Aorta (tissue), 5 donors: ENCODE data around the gene ATXN7. TPM values are rescaled to one million over a fixed set of nuclear protein-coding genes. Genes with fewer than 3 reads are reported as not detected.
A peak's percentile ranks its signal among the peaks of the same experiment; 100 is the strongest.

ENCODE experiments used
- ATAC-seq: fragments of 200-7000 bp; cut with Tn5 transposase; one replicate; pipeline ENCODE4 v1.9.1; 2022; ENCODE audit warnings: moderate library complexity; ENCODE audit not compliant: low FRiP score
- DNase-seq, 2 donors: peaks; one replicate each; pipeline ENCODE4 v3.0.0-alpha.2; 2020
- H3K27ac ChIP-seq, 2 donors: one replicate each; pipeline ENCODE4 v1.5.1; 2013; ENCODE audit warnings: low read length in 2 of 2, mild to moderate bottlenecking in 2 of 2, moderate library complexity in 2 of 2, control low read depth in 1 of 2, inconsistent platforms in 1 of 2, low read depth in 1 of 2
- H3K27me3 ChIP-seq, 2 donors: one replicate each; pipeline ENCODE4 v1.6.1; 2013; ENCODE audit warnings: control low read depth in 1 of 2, low read length in 1 of 2, mild to moderate bottlenecking in 1 of 2, moderate library complexity in 1 of 2; ENCODE audit not compliant: insufficient read depth in 2 of 2, control insufficient read depth in 1 of 2
- H3K36me3 ChIP-seq, 2 donors: one replicate each; pipeline ENCODE4 v1.6.1; 2013; ENCODE audit warnings: control low read depth in 1 of 2, low read length in 1 of 2, mild to moderate bottlenecking in 1 of 2; ENCODE audit not compliant: insufficient read depth in 2 of 2, control insufficient read depth in 1 of 2
- H3K4me1 ChIP-seq, 2 donors: one replicate each; pipeline ENCODE4 v1.6.1; 2013; ENCODE audit warnings: low read length in 2 of 2, control low read depth in 1 of 2, mild to moderate bottlenecking in 1 of 2, moderate library complexity in 1 of 2; ENCODE audit not compliant: insufficient read depth in 2 of 2, control insufficient read depth in 1 of 2
- H3K4me3 ChIP-seq, 2 donors: one replicate each; pipeline ENCODE4 v1.5.1; 2013; ENCODE audit warnings: low read length in 2 of 2, control low read depth in 1 of 2, mild to moderate bottlenecking in 1 of 2
- H3K9me3 ChIP-seq: one replicate; pipeline ENCODE4 v1.6.1; 2013; ENCODE audit warnings: mild to moderate bottlenecking, low read length; ENCODE audit not compliant: control insufficient read depth
- WGBS, 2 donors: extraction: QIAGEN DNeasy Blood & Tissue Kit; methylation state at CpG; one replicate each; pipeline ENCODE4 v1.1.7; 2013; 5-methylcytosine and 5-hydroxymethylcytosine counted together
- intact Hi-C, 2 donors: fragments of 100-400 bp; cut with DNase I; formaldehyde crosslinking; loops; one replicate each; pipeline versions ENCODE4 v1.14.2 to v1.15.0; 2022
- polyA plus RNA-seq, 2 donors: library from polyadenylated mRNA; stranded (reverse); fragments of 200-250 nt; gene quantifications; one replicate each; pipeline ENCODE4 v1.2.3, GENCODE V29; 2013
- total RNA-seq, 2 donors: library from RNA; stranded (reverse); fragmentation: NEBNext Ultra II Directional; extraction: Animal tissue kit (Norgen Biotek cat#: 25700); gene quantifications; one replicate each; pipeline ENCODE4 v1.2.1, GENCODE V29; 2021
- donor health status: healthy with polysubstance abuse.
- donor health status: Bipolar disorder and iron deficiency.
- donor health status: DM: no; HTN: no; CAD: no.
- donor health status: DM: no; HTN: no; CAD: no.
- donor health status: DM: yes; HTN: yes; CAD: no.

The ATXN7 gene
- total and polyA plus RNA-seq, 4 donors, result 4.1 to 52.5 (median 29.2) TPM

DNA sequence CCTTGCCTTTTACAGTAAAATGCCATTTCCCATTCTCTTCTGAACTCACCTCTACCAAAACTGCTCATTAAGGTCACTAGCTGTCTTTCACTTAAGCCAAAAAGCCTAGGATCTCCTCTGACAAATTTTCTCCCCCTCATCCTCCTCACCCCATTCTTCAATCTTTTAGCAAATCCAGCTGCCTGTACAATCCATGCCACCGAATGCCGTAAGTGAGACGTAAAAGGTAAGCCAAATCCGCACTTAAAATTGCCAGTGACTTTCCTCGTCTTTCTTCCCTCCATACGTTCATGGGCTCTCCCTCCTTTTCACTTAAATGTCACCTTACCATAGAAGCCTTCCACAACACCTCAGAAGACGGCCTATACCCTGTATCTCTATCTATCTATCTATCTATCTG lies 145.9 kb downstream of the ATXN7 start:
- Histone ChIP-seq H3K27me3 (no peaks in the 10 kb centered on the region), H3K9me3 (no peaks in the 10 kb centered on the region), H3K36me3 (peaks cover 1 to 15% of the 10 kb centered on the region in 2 donors), H3K4me3 (no peak overlapping the region), H3K27ac (no peak overlapping the region), H3K4me1 (peaks cover 0 to 3% of the 10 kb centered on the region in 2 donors)
- DNase-seq, result no peak
- intact Hi-C loops, result no loop called here
- WGBS, 2 donors, result 61 to 83% methylated on average over 7 of the region's 7 CpGs
- no peak for ATAC-seq

DNA sequence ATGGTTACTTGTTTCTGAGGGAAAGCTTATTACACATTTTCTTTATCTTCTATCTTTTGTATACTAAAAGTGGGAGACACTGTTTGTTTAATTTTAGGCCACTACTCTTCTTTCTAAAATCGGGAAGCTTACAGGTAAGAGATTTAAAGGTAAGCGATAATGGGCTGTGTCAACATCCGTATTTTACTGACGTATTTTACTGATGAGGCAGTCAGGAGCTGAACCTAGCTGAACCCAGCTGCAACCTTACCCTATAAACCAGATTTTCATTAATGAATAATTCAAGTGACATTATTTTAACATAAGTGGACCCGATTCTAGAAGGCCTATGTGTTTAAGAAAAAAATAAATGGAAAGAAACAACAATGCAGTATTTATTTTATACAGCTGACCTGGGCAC lies 146.5 kb downstream of the ATXN7 start:
- Histone ChIP-seq H3K4me1 (peaks cover 0 to 3% of the 10 kb centered on the region in 2 donors), H3K4me3 (no peak overlapping the region), H3K27me3 (no peaks in the 10 kb centered on the region), H3K36me3 (peaks cover 0 to 19% of the 10 kb centered on the region in 2 donors), H3K9me3 (no peaks in the 10 kb centered on the region), H3K27ac (no peak overlapping the region)
- ATAC-seq (no peak), DNase-seq (no peak)
- intact Hi-C loops, result no loop called here
- WGBS, 2 donors, result 76 to 80% methylated on average over 5 of the region's 5 CpGs

DNA sequence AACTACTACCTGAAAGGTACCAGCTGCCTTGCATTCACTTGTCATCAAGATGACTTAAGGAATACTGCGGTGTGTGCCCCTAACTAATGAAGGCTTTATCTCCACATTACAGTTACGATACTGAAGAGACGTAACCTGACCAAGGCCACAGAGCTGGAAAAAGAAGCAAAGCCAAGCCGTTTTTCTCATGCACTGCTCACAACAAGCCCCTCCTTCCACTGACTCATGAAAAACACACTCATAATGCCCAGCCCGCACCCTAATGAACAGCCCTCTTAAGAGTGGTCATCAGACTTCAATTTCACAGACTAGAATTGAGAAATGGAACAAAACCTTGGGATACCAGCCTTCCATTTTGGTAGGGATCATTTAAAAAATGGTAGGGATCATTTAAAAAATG lies 148.0 kb downstream of the ATXN7 start:
- ATAC-seq (peak; percentile 49), DNase-seq (no peak)
- intact Hi-C loops, result no loop called here
- no peaks in the 10 kb centered on the region for H3K9me3 ChIP-seq
- peak overlapping the region in 1 of 2 donors; percentile 63 for H3K27ac ChIP-seq
- no peaks in the 10 kb centered on the region for H3K27me3 ChIP-seq
- peaks cover 0 to 3% of the 10 kb centered on the region in 2 donors for H3K4me1 ChIP-seq
- 43 to 45% methylated on average over 5 of the region's 5 CpGs for WGBS, 2 donors
- peaks cover 0 to 19% of the 10 kb centered on the region in 2 donors for H3K36me3 ChIP-seq
- H3K4me3 ChIP-seq, result no peak overlapping the region

DNA sequence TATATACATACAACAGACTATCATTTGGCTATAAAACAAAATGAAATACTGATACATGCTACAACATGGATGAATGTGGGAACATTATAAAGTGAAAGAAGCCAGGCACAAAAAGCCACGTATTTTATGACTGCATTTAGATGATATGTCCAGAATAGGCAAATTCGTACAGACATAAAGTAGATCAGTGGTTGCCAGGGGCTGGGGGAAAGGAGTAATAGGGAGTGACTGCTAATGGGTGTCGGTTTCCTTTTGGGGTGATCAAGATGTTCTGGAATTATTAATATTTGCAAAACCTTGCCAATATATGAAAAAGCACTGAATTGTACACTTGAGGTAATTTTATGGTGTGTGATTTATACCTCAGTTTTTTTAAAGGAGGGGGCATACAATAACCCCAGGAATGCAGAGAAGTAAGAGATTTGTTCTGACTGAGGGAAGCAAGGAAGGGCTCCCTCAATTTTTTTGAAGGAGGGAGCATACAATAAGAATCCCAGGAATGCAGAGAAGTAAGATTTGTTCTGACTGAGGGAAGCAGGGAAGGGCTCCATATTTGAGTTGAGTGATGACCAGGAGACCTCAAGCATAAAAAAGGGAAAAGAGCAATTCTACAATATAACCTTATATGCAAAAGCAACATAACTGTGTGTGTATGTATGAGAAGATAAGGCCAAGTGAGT lies 153.4 kb downstream of the ATXN7 start:
- Histone ChIP-seq H3K9me3 (no peaks in the 10 kb centered on the region), H3K27me3 (no peaks in the 10 kb centered on the region), H3K4me3 (no peak overlapping the region), H3K27ac (no peak overlapping the region), H3K36me3 (peaks cover 0 to 15% of the 10 kb centered on the region in 2 donors), H3K4me1 (peaks cover 0 to 3% of the 10 kb centered on the region in 2 donors)
- 66 to 67% methylated on average over 3 of the region's 3 CpGs for WGBS, 2 donors
- DNase-seq (no peak), ATAC-seq (no peak)
- intact Hi-C loops, result no loop called here

DNA sequence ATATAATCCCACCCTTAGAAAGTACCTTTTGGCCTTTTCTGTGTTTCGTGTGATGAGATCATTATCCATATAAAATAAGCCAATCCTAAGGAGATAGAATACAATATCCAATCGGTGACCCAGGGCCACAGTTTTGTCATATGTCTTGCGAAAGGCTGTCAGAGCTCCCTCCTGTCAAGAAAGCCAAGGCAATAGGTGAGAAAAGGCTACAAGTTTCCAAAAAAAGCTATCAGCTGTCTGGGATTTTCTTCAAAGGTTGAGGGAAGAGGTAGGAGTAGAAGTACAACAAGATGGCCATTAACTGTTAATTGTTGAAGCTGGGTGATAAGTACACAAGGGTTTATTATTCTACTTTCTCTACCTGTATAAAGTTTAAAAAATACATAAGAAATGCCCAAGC lies 155.6 kb downstream of the ATXN7 start:
- intact Hi-C loops, result no loop called here
- WGBS, 2 donors, result 83 to 86% methylated on average over 3 of the region's 3 CpGs
- Histone ChIP-seq H3K4me1 (peaks cover 0 to 3% of the 10 kb centered on the region in 2 donors), H3K9me3 (no peaks in the 10 kb centered on the region), H3K36me3 (peaks cover 0 to 10% of the 10 kb centered on the region in 2 donors), H3K27ac (no peak overlapping the region), H3K27me3 (no peaks in the 10 kb centered on the region), H3K4me3 (no peak overlapping the region)
- DNase-seq (no peak), ATAC-seq (no peak)

DNA sequence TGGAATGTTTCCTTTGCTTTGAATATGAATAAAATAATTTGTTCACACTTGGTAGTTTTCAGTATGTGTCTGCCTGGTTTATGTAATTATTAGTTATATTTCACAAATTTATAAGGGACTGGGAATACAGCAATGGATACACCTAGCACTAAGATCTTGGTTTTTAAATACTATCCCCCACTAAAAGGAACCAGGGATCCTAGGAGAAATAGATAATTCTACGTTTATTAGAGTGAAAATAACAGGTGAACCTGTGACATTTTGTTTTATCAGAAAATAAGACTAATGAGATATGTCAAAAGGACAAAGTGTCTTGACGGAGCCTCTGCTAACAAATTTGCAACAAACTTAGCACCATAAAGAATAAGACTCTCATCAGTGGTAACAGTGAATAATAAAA lies 156.2 kb downstream of the ATXN7 start:
- no peaks in the 10 kb centered on the region for H3K27me3 ChIP-seq
- 76 to 79% methylated on average over 2 of the region's 2 CpGs for WGBS, 2 donors
- peaks cover 0 to 3% of the 10 kb centered on the region in 2 donors for H3K4me1 ChIP-seq
- no peak overlapping the region for H3K27ac ChIP-seq
- H3K4me3 ChIP-seq, result no peak overlapping the region
- ATAC-seq (no peak), DNase-seq (no peak)
- peaks cover 0 to 4% of the 10 kb centered on the region in 2 donors for H3K36me3 ChIP-seq
- no peaks in the 10 kb centered on the region for H3K9me3 ChIP-seq
- intact Hi-C loops, result no loop called here

DNA sequence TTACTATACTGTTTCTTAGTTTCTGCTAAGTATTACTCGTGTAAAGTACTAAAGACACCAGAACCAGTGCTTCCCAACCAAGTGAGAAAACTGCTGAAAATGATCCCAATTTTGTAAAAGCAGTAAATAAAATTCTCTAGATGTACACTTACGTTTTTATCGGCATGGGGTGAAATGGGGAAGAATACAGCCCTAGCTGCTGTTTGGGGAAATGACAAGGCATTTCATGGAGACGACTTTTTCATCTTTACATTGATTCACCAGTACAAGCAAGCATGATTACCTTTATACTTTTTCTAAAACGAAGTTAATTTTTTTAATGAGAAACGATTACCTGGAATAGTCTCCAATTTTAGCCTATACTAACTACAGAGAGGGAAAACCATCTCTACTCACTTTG lies 158.3 kb downstream of the ATXN7 start:
- WGBS, 2 donors, result 80 to 86% methylated on average over 6 of the region's 6 CpGs
- DNase-seq, result no peak
- Histone ChIP-seq H3K9me3 (no peaks in the 10 kb centered on the region), H3K4me3 (no peak overlapping the region), H3K36me3 (peaks cover 0 to 4% of the 10 kb centered on the region in 2 donors), H3K27me3 (no peaks in the 10 kb centered on the region), H3K27ac (peak overlapping the region in 1 of 2 donors; percentile 8), H3K4me1 (peaks cover 0 to 3% of the 10 kb centered on the region in 2 donors)
- intact Hi-C loops, result no loop called here
- no peak for ATAC-seq

DNA sequence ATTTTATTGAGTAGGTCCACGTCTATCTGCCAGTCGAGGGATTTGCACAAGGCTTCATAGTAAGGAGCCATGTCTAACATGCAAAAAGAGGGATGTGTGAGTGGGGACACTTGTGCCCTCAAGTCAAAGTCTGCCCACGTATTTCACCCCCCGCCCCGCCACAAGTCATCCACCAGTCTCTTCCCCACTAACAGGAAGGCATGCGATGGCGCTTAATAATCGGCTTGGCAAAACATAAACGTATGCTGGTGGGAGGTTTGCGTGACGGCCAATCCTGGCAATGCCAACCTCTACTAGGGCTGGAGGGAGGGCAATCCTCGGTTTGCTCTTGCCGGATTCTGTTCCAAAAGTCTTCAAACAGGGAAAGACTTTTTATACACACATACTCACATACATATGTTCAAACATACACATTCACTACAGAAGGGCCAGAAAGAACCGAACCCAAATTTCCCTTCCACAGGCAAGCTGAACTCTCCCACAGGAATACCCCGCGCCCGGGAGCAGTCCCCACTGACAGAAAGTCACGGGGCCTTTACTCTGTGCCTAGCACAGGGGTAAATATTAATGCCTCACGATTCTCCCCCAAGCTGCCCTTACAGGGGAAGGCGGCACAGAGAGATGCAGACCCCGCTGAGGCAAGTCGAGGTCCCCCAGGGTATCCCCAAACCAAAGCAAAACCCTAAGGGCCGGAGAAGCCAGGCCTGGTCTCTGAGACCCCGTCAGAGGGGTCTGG lies 159.0 kb downstream of the ATXN7 start:
- H3K36me3 ChIP-seq, result peaks cover 0 to 4% of the 10 kb centered on the region in 2 donors
- H3K27me3 ChIP-seq, result no peaks in the 10 kb centered on the region
- intact Hi-C loops, result no loop called here
- peak overlapping the region; percentile 83 to 99 for H3K4me3 ChIP-seq
- ATAC-seq, result peak; percentile 30
- peak overlapping the region in 1 of 2 donors; percentile 93 for H3K27ac ChIP-seq
- DNase-seq, result no peak
- no peaks in the 10 kb centered on the region for H3K9me3 ChIP-seq
- 17% methylated on average over 24 of the region's 24 CpGs for WGBS, 2 donors
- peaks cover 0 to 2% of the 10 kb centered on the region in 2 donors for H3K4me1 ChIP-seq
